Activated T-cell treated with anti-CD3 and anti-CD28 coated beads for 48 hours (primary cell): Measurements from ENCODE around the gene RAB40B.
"Not testable (repeated sequence)": the region's sequence is repeated elsewhere in the genome, so short reads cannot be mapped to it uniquely, and the experiment has no call there.

ENCODE experiments used
- DNase-seq: peaks from one replicate; pipeline ENCODE4 v3.0.0-alpha.2; 2020; ENCODE audit warnings: low read depth

The RAB40B gene

GRCh38 chr17:82698065-82698973 is at the start of gene RAB40B:
Gene RAB40B (minus strand): TSS chr17:82698698. CDS start chr17:82698596, 102 bp downstream.
- peak; percentile 98 for DNase-seq

- no peak for DNase-seq
Measured at GRCh38 chr17:82745524-82745923, 47.0 kb upstream of the RAB40B start.

- DNase-seq, result not testable (repeated sequence)
Measured at GRCh38 chr17:82744736-82745135, 46.2 kb upstream of the RAB40B start.

GRCh38 chr17:82743344-82744219 is 45.1 kb upstream of the RAB40B start:
- no peak for DNase-seq

- DNase-seq, result no peak
Measured at GRCh38 chr17:82740906-82741759, 42.6 kb upstream of the RAB40B start.

- DNase-seq, result no peak
Measured at GRCh38 chr17:82737967-82738877, 39.7 kb upstream of the RAB40B start.

- DNase-seq, result no peak
Measured at GRCh38 chr17:82736511-82737185, 38.1 kb upstream of the RAB40B start.

GRCh38 chr17:82734987-82735866 is 36.7 kb upstream of the RAB40B start, which contains the start of gene FN3K:
Gene FN3K (plus strand): TSS chr17:82735615. CDS start chr17:82735637, 22 bp downstream.
- peak; percentile 24 for DNase-seq

GRCh38 chr17:82732118-82732743 is 33.7 kb upstream of the RAB40B start:
- no peak for DNase-seq

- DNase-seq, result no peak
Measured at GRCh38 chr17:82729479-82730260, 31.2 kb upstream of the RAB40B start.

GRCh38 chr17:82726427-82726826 is 27.9 kb upstream of the RAB40B start:
- no peak for DNase-seq

- no peak for DNase-seq
Measured at GRCh38 chr17:82723169-82723807, 24.8 kb upstream of the RAB40B start.

- DNase-seq, result no peak
Measured at GRCh38 chr17:82722341-82723013, 24.0 kb upstream of the RAB40B start.

- DNase-seq, result no peak
Measured at GRCh38 chr17:82720204-82720603, 21.7 kb upstream of the RAB40B start.

- DNase-seq, result no peak
Measured at GRCh38 chr17:82718986-82719685, 20.6 kb upstream of the RAB40B start.
